DND-41 (cell line): Measurements from ENCODE around the gene TMPRSS9.

Source experiments
- ATAC-seq: fragments of 200-7000 bp; cut with Tn5 transposase; 3 replicates; pipeline ENCODE4 v1.9.1; 2021; ENCODE audit warnings: low read depth; ENCODE audit not compliant: insufficient read depth
- DNase-seq: peaks from one replicate; pipeline ENCODE4 v3.0.0-alpha.2; 2020
- H2AFZ ChIP-seq: 2 replicates; pipeline ENCODE4 v1.6.0; 2012; ENCODE audit warnings: low read depth, low read length
- H3K27ac ChIP-seq: 2 replicates; pipeline ENCODE4 v1.5.1; 2012; ENCODE audit warnings: low read length, inconsistent platforms
- H3K27me3 ChIP-seq: fragments of 200-600 bp; sonication (generic); 2 replicates; pipeline ENCODE4 v1.6.0; 2012; ENCODE audit warnings: low read length, mild to moderate bottlenecking, inconsistent platforms; ENCODE audit not compliant: insufficient read depth, poor library complexity
- H3K36me3 ChIP-seq: 2 replicates; pipeline ENCODE4 v1.5.1; 2012; ENCODE audit warnings: low read length, inconsistent platforms; ENCODE audit not compliant: insufficient read depth
- H3K4me1 ChIP-seq: 2 replicates; pipeline ENCODE4 v1.5.1; 2012; ENCODE audit warnings: mild to moderate bottlenecking, low read length; ENCODE audit not compliant: insufficient read depth
- H3K4me2 ChIP-seq: 2 replicates; pipeline ENCODE4 v1.6.0; 2012; ENCODE audit warnings: mild to moderate bottlenecking, moderate library complexity, low read length, inconsistent platforms; ENCODE audit not compliant: insufficient read depth
- H3K4me3 ChIP-seq, 2 experiments: fragments of 200-600 bp in 1 of 2; shearing (Covaris generic) in 1 of 2; 2 replicates each; pipeline ENCODE4 v1.5.1; 2012 to 2016; ENCODE audit warnings: inconsistent platforms in 2 of 2, low read length in 2 of 2, mild to moderate bottlenecking in 2 of 2, low read depth in 1 of 2, moderate library complexity in 1 of 2
- H3K79me2 ChIP-seq: 2 replicates; pipeline ENCODE4 v1.6.0; 2012; ENCODE audit warnings: low read length, inconsistent platforms; ENCODE audit not compliant: insufficient read depth
- H3K9ac ChIP-seq: 2 replicates; pipeline ENCODE4 v1.6.0; 2012; ENCODE audit warnings: low read depth, mild to moderate bottlenecking, inconsistent platforms, low read length, moderate library complexity
- H3K9me3 ChIP-seq: 2 replicates; pipeline ENCODE4 v1.5.1; 2012; ENCODE audit warnings: low read length, moderate library complexity, mild to moderate bottlenecking, inconsistent platforms; ENCODE audit not compliant: insufficient read depth, severe bottlenecking
- H4K20me1 ChIP-seq: 2 replicates; pipeline ENCODE4 v1.6.0; 2012; ENCODE audit warnings: low read length; ENCODE audit not compliant: insufficient read depth
- CTCF ChIP-seq: IDR thresholded peaks from 2 replicates; pipeline ENCODE4 v1.5.1; 2012; ENCODE audit warnings: borderline replicate concordance, low read length, moderate library complexity, mild to moderate bottlenecking; ENCODE audit not compliant: poor library complexity, severe bottlenecking; ENCODE audit errors: extremely low read depth
- EZH2 ChIP-seq: IDR thresholded peaks from 3 replicates; pipeline ENCODE4 v1.6.1; 2012; ENCODE audit warnings: borderline replicate concordance, low read depth, mild to moderate bottlenecking, moderate library complexity, low read length, inconsistent platforms; ENCODE audit not compliant: severe bottlenecking

TMPRSS9 gene

GRCh38 chr19:2410023-2410422 lies 50.0 kb downstream of the TMPRSS9 start:
- Histone ChIP-seq H3K27ac (no peak overlapping the region), H3K4me1 (no peaks in the 10 kb centered on the region)

GRCh38 chr19:2411709-2412108 lies 51.6 kb downstream of the TMPRSS9 start:
- ATAC-seq: no peak
- TF ChIP-seq EZH2 (no peak), CTCF (no peak)

More at GRCh38 chr19:2410023-2410422, 50.0 kb downstream of the TMPRSS9 start:
- Histone ChIP-seq H2AFZ (no peak overlapping the region), H3K4me3 (no peak overlapping the region), H3K9ac (no peak overlapping the region), H3K9me3 (no peaks in the 10 kb centered on the region), H3K36me3 (no peaks in the 10 kb centered on the region), H3K79me2 (no peaks in the 10 kb centered on the region), H4K20me1 (no peaks in the 10 kb centered on the region), H3K27me3 (no peaks in the 10 kb centered on the region), H3K4me2 (no peak overlapping the region)
- DNase-seq: no peak
- no peak for TF ChIP-seq EZH2
- no peak for TF ChIP-seq CTCF
- no peak for ATAC-seq

GRCh38 chr19:2412449-2412848 lies 52.4 kb downstream of the TMPRSS9 start:
- ATAC-seq (0 out of 3 replicates have a peak, but pooled peaks have one; percentile 32), DNase-seq (no peak)
- no peaks in the 10 kb centered on the region for H3K79me2 ChIP-seq
- H2AFZ ChIP-seq: no peak overlapping the region
- H3K4me3 ChIP-seq: no peak overlapping the region
- peaks cover 9% of the 10 kb centered on the region; the same call in 1 of the 2 replicates for H3K36me3 ChIP-seq
- TF ChIP-seq EZH2 (no peak), CTCF (no peak)
- no peaks in the 10 kb centered on the region for H3K4me1 ChIP-seq
- H3K27me3 ChIP-seq: no peaks in the 10 kb centered on the region
- no peak overlapping the region for H3K27ac ChIP-seq
- 0 out of 2 replicates have a peak, but pooled peaks cover 4% of the 10 kb centered on the region for H4K20me1 ChIP-seq
- no peaks in the 10 kb centered on the region for H3K9me3 ChIP-seq
- no peak overlapping the region for H3K4me2 ChIP-seq
- H3K9ac ChIP-seq: no peak overlapping the region

More at GRCh38 chr19:2411709-2412108, 51.6 kb downstream of the TMPRSS9 start:
- H3K27me3 ChIP-seq: no peaks in the 10 kb centered on the region
- no peak overlapping the region for H3K4me2 ChIP-seq
- no peak for DNase-seq
- no peaks in the 10 kb centered on the region for H3K9me3 ChIP-seq
- H3K27ac ChIP-seq: no peak overlapping the region
- 0 out of 2 replicates have a peak, but pooled peaks cover 4% of the 10 kb centered on the region for H4K20me1 ChIP-seq
- no peak overlapping the region for H2AFZ ChIP-seq
- H3K79me2 ChIP-seq: no peaks in the 10 kb centered on the region
- no peak overlapping the region for H3K4me3 ChIP-seq
- no peak overlapping the region for H3K9ac ChIP-seq
- H3K36me3 ChIP-seq: peaks cover 7% of the 10 kb centered on the region; the same call in 1 of the 2 replicates
- H3K4me1 ChIP-seq: no peaks in the 10 kb centered on the region

- DNase-seq: no peak
- H3K9me3 ChIP-seq: no peaks in the 10 kb centered on the region
Measured at GRCh38 chr19:2413159-2413558, 53.1 kb downstream of the TMPRSS9 start.

More at GRCh38 chr19:2413159-2413558, 53.1 kb downstream of the TMPRSS9 start:
- Histone ChIP-seq H3K79me2 (no peaks in the 10 kb centered on the region), H4K20me1 (peaks cover 4% of the 10 kb centered on the region; the same call in 1 of the 2 replicates), H3K36me3 (peaks cover 9% of the 10 kb centered on the region), H3K4me3 (no peak overlapping the region), H3K9ac (no peak overlapping the region), H2AFZ (no peak overlapping the region), H3K4me1 (no peaks in the 10 kb centered on the region), H3K4me2 (no peak overlapping the region), H3K27me3 (no peaks in the 10 kb centered on the region), H3K27ac (no peak overlapping the region)
- no peak for TF ChIP-seq CTCF
- no peak for TF ChIP-seq EZH2
- no peak for ATAC-seq
